GM12864 (cell line): ENCODE measurements around the gene PPP1R36.

ENCODE experiments used
- DNase-seq: peaks from one replicate; pipeline ENCODE4 v3.0.0-alpha.2; 2011; ENCODE audit warnings: low read depth
- H3K4me3 ChIP-seq: 2 replicates; pipeline ENCODE4 v1.5.1; 2011; ENCODE audit warnings: mild to moderate bottlenecking, low read depth, low read length, control low read depth
- CTCF ChIP-seq: IDR thresholded peaks from 2 replicates; pipeline ENCODE4 v1.5.1; 2011; ENCODE audit warnings: low read depth, mild to moderate bottlenecking, moderate library complexity, low read length, control low read depth, inconsistent platforms; ENCODE audit errors: missing control alignments

Gene PPP1R36

GRCh38 chr14:64581817-64582216 lies 32.1 kb downstream of the PPP1R36 start:
- H3K4me3 ChIP-seq: no peak overlapping the region
- no peak for DNase-seq
- TF ChIP-seq CTCF: no peak

GRCh38 chr14:64584190-64584589 lies 34.4 kb downstream of the PPP1R36 start:
- TF ChIP-seq CTCF: no peak
- no peak overlapping the region for H3K4me3 ChIP-seq
- no peak for DNase-seq

- no peak for TF ChIP-seq CTCF
- H3K4me3 ChIP-seq: no peak overlapping the region
- no peak for DNase-seq
Observed at GRCh38 chr14:64591809-64592208, 42.0 kb downstream of the PPP1R36 start.

- no peak for TF ChIP-seq CTCF
- H3K4me3 ChIP-seq: no peak overlapping the region
- no peak for DNase-seq
Observed at GRCh38 chr14:64594438-64594837, 44.7 kb downstream of the PPP1R36 start.

- no peak for DNase-seq
- no peak for TF ChIP-seq CTCF
- no peak overlapping the region for H3K4me3 ChIP-seq
Observed at GRCh38 chr14:64598404-64598803, 48.6 kb downstream of the PPP1R36 start.

- H3K4me3 ChIP-seq: no peak overlapping the region
- no peak for TF ChIP-seq CTCF
- DNase-seq: no peak
Observed at GRCh38 chr14:64601571-64601970, 51.8 kb downstream of the PPP1R36 start.

- TF ChIP-seq CTCF: no peak
- DNase-seq: no peak
- H3K4me3 ChIP-seq: no peak overlapping the region
Observed at GRCh38 chr14:64602826-64603225, 53.1 kb downstream of the PPP1R36 start.
